ENCODE results near the gene KRT16.
"Not testable (repeated sequence)": the region's sequence is repeated elsewhere in the genome, so short reads cannot be mapped to it uniquely, and the experiment has no call there.

Gene KRT16

GRCh38 chr17:41628621-41629255 lies 16.2 kb upstream of the KRT16 start:
- not testable (repeated sequence) for H3K4me1 ChIP-seq (ENCODE audit: control insufficient read depth in 1 of 2, insufficient read depth in 2 of 2, low read length in 2 of 2); H3K4me3 ChIP-seq (ENCODE audit: low read depth, low read length); H3K27ac ChIP-seq (ENCODE audit: low read depth, low read length); H3K27me3 ChIP-seq (ENCODE audit: insufficient read depth, low read length); H2BK5ac ChIP-seq (ENCODE audit: low read depth, low read length, poor library complexity); H3K79me1 ChIP-seq (ENCODE audit: low read length); H4K12ac ChIP-seq (ENCODE audit: low read depth, low read length); H3K9me3 ChIP-seq (ENCODE audit: insufficient read depth, low read depth, low read length); H3K9ac ChIP-seq (ENCODE audit: low read length); H3K23ac ChIP-seq (ENCODE audit: low read length); H2BK12ac ChIP-seq (ENCODE audit: low read length); H3K4me2 ChIP-seq (ENCODE audit: low read length); H4K8ac ChIP-seq (ENCODE audit: low read depth, low read length); H3K36me3 ChIP-seq (ENCODE audit: control insufficient read depth in 1 of 2, insufficient read depth in 2 of 2, low read length in 2 of 2); DNase-seq; H2BK120ac ChIP-seq (ENCODE audit: insufficient read depth, low read length, poor library complexity); H3K18ac ChIP-seq (ENCODE audit: low read length); H2AFZ ChIP-seq (ENCODE audit: insufficient read depth, low read length, poor library complexity); H2AK5ac ChIP-seq (ENCODE audit: low read length); H3K14ac ChIP-seq (ENCODE audit: low read length); H3K4ac ChIP-seq (ENCODE audit: low read depth, low read length); H4K91ac ChIP-seq (ENCODE audit: low read depth, low read length); H3K79me2 ChIP-seq (ENCODE audit: control insufficient read depth, insufficient read depth, low read length, poor library complexity)
- WGBS (ENCODE audit: extremely low coverage, insufficient coverage, insufficient read length) = no CpG with 5 or more reads among the region's 11 CpGs

DNA sequence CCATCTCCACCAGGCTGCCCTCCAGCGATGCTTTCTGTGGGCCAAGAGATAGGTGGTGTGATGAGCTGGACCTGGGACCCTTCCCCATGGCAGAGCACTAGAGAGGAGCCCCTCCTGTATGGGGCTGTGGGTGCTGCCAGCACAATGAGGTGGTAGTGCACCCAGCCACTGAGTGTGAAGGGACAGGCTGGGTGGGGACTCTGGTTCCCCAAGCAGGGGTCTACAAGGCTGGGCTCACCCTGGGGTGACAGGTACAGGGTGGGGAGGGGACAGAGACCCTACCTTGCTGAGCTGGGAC lies 15.5 kb upstream of the KRT16 start:
- H2AFZ ChIP-seq (ENCODE audit: insufficient read depth, low read length, poor library complexity); H2AK5ac ChIP-seq (ENCODE audit: low read length); H2BK5ac ChIP-seq (ENCODE audit: low read depth, low read length, poor library complexity); DNase-seq; H3K18ac ChIP-seq (ENCODE audit: low read length); H2BK120ac ChIP-seq (ENCODE audit: insufficient read depth, low read length, poor library complexity); H3K79me2 ChIP-seq (ENCODE audit: control insufficient read depth, insufficient read depth, low read length, poor library complexity); H3K27ac ChIP-seq (ENCODE audit: low read depth, low read length); H2BK12ac ChIP-seq (ENCODE audit: low read length); H3K14ac ChIP-seq (ENCODE audit: low read length); H3K4ac ChIP-seq (ENCODE audit: low read depth, low read length); H3K4me1 ChIP-seq (ENCODE audit: control insufficient read depth in 1 of 2, insufficient read depth in 2 of 2, low read length in 2 of 2); H3K9ac ChIP-seq (ENCODE audit: low read length); H3K23ac ChIP-seq (ENCODE audit: low read length); H4K91ac ChIP-seq (ENCODE audit: low read depth, low read length); H3K4me2 ChIP-seq (ENCODE audit: low read length); H4K12ac ChIP-seq (ENCODE audit: low read depth, low read length); H3K27me3 ChIP-seq (ENCODE audit: insufficient read depth, low read length); H4K8ac ChIP-seq (ENCODE audit: low read depth, low read length); H3K36me3 ChIP-seq (ENCODE audit: control insufficient read depth in 1 of 2, insufficient read depth in 2 of 2, low read length in 2 of 2); H3K79me1 ChIP-seq (ENCODE audit: low read length); H3K4me3 ChIP-seq (ENCODE audit: low read depth, low read length); H3K9me3 ChIP-seq (ENCODE audit: insufficient read depth, low read depth, low read length): not testable (repeated sequence)
- WGBS (ENCODE audit: extremely low coverage, insufficient coverage, insufficient read length) = no CpG with 5 or more reads among the region's 1 CpG

- Histone ChIP-seq H3K23ac (ENCODE audit: low read length) (no peak overlapping the region), H3K79me2 (ENCODE audit: control insufficient read depth, insufficient read depth, low read length, poor library complexity) (peaks cover 2% of the 10 kb centered on the region), H4K91ac (ENCODE audit: low read depth, low read length) (no peak overlapping the region), H2AFZ (ENCODE audit: insufficient read depth, low read length, poor library complexity) (no peak overlapping the region), H2BK120ac (ENCODE audit: insufficient read depth, low read length, poor library complexity) (no peak overlapping the region), H3K9ac (ENCODE audit: low read length) (no peak overlapping the region), H2BK12ac (ENCODE audit: low read length) (no peak overlapping the region), H3K4me3 (ENCODE audit: low read depth, low read length) (no peak overlapping the region), H3K9me3 (ENCODE audit: insufficient read depth, low read depth, low read length) (peaks cover 5% of the 10 kb centered on the region), H3K4me1 (ENCODE audit: control insufficient read depth in 1 of 2, insufficient read depth in 2 of 2, low read length in 2 of 2) (peaks cover 10 to 15% of the 10 kb centered on the region in 2 experiments), H3K79me1 (ENCODE audit: low read length) (peaks cover 12% of the 10 kb centered on the region), H3K14ac (ENCODE audit: low read length) (no peak overlapping the region), H3K36me3 (ENCODE audit: control insufficient read depth in 1 of 2, insufficient read depth in 2 of 2, low read length in 2 of 2) (no peaks in the 10 kb centered on the region), H3K18ac (ENCODE audit: low read length) (no peak overlapping the region), H4K12ac (ENCODE audit: low read depth, low read length) (no peak overlapping the region), H3K27me3 (ENCODE audit: insufficient read depth, low read length) (no peaks in the 10 kb centered on the region), H3K4ac (ENCODE audit: low read depth, low read length) (no peak overlapping the region), H2AK5ac (ENCODE audit: low read length) (no peak overlapping the region), H2BK5ac (ENCODE audit: low read depth, low read length, poor library complexity) (no peak overlapping the region), H4K8ac (ENCODE audit: low read depth, low read length) (no peak overlapping the region), H3K4me2 (ENCODE audit: low read length) (no peak overlapping the region), H3K27ac (ENCODE audit: low read depth, low read length) (no peak overlapping the region)
- DNase-seq = no peak
- WGBS (ENCODE audit: extremely low coverage, insufficient coverage, insufficient read length) = no CpG with 5 or more reads among the region's 23 CpGs
These were observed 14.9 kb upstream of the KRT16 start for GRCh38 chr17:41627316-41628072.

DNA sequence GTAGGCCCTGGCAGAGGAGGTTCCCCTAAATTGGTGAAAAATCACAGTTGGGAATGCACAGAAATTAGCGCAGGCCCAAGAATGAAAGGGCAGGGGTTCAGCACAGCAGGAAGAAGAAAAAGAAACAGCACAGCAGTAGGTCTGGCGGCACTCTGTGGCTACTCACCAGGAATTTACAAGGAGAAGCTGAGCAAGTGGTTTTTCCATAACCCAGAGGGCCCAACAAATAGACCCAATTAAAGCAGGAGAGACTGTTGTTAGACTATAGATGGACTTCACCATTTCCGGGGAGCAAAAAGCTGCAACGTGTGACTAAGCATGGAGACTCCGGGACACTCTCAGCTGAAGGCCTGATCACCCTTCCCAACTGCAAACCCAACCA lies 14.3 kb upstream of the KRT16 start:
- H3K18ac ChIP-seq (ENCODE audit: low read length) = not testable (repeated sequence)

More for the DNA sequence above, 14.3 kb upstream of the KRT16 start:
- not testable (repeated sequence) for H4K91ac ChIP-seq (ENCODE audit: low read depth, low read length); H3K9me3 ChIP-seq (ENCODE audit: insufficient read depth, low read depth, low read length); H3K4me3 ChIP-seq (ENCODE audit: low read depth, low read length); H3K27me3 ChIP-seq (ENCODE audit: insufficient read depth, low read length); H3K23ac ChIP-seq (ENCODE audit: low read length); H2AFZ ChIP-seq (ENCODE audit: insufficient read depth, low read length, poor library complexity); H3K79me2 ChIP-seq (ENCODE audit: control insufficient read depth, insufficient read depth, low read length, poor library complexity); H3K4me2 ChIP-seq (ENCODE audit: low read length); H2AK5ac ChIP-seq (ENCODE audit: low read length); H4K12ac ChIP-seq (ENCODE audit: low read depth, low read length); H3K36me3 ChIP-seq (ENCODE audit: control insufficient read depth in 1 of 2, insufficient read depth in 2 of 2, low read length in 2 of 2); H3K9ac ChIP-seq (ENCODE audit: low read length); H3K27ac ChIP-seq (ENCODE audit: low read depth, low read length); H4K8ac ChIP-seq (ENCODE audit: low read depth, low read length); H3K4ac ChIP-seq (ENCODE audit: low read depth, low read length); H2BK120ac ChIP-seq (ENCODE audit: insufficient read depth, low read length, poor library complexity); H2BK5ac ChIP-seq (ENCODE audit: low read depth, low read length, poor library complexity); H2BK12ac ChIP-seq (ENCODE audit: low read length); DNase-seq; H3K14ac ChIP-seq (ENCODE audit: low read length)
- WGBS (ENCODE audit: extremely low coverage, insufficient coverage, insufficient read length) = no CpG with 5 or more reads among the region's 5 CpGs
- peaks cover 10 to 18% of the 10 kb centered on the region in 2 experiments for H3K4me1 ChIP-seq (ENCODE audit: control insufficient read depth in 1 of 2, insufficient read depth in 2 of 2, low read length in 2 of 2)
- H3K79me1 ChIP-seq (ENCODE audit: low read length) = peaks cover 12% of the 10 kb centered on the region

Data from trophoblast cell (in vitro differentiated cells and primary cell).